GM19238 (cell line): Measurements from ENCODE around the gene GNAQ.

ENCODE experiments used
- DNase-seq: peaks from one replicate; pipeline ENCODE4 v3.0.0; 2011; ENCODE audit warnings: low spot score; ENCODE audit not compliant: insufficient read length

GNAQ gene

GRCh38 chr9:77817590-77818311 lies 213.9 kb downstream of the GNAQ start:
- no peak for DNase-seq

- no peak for DNase-seq
Measured at GRCh38 chr9:77816641-77817341, 214.8 kb downstream of the GNAQ start.

GRCh38 chr9:77815260-77815659 lies 216.4 kb downstream of the GNAQ start:
- DNase-seq: no peak

- no peak for DNase-seq
Measured at GRCh38 chr9:77811832-77812231, 219.8 kb downstream of the GNAQ start.

GRCh38 chr9:77810637-77811119 lies 220.9 kb downstream of the GNAQ start:
- no peak for DNase-seq

GRCh38 chr9:77810047-77810446 lies 221.6 kb downstream of the GNAQ start:
- DNase-seq: no peak

GRCh38 chr9:77809552-77809951 lies 222.1 kb downstream of the GNAQ start:
- no peak for DNase-seq

GRCh38 chr9:77808751-77809081 lies 222.9 kb downstream of the GNAQ start:
- no peak for DNase-seq

GRCh38 chr9:77807846-77808750 lies 223.5 kb downstream of the GNAQ start:
- DNase-seq: no peak

GRCh38 chr9:77807281-77807683 lies 224.3 kb downstream of the GNAQ start:
- DNase-seq: no peak

GRCh38 chr9:77806741-77807140 lies 224.9 kb downstream of the GNAQ start:
- no peak for DNase-seq

- no peak for DNase-seq
Measured at GRCh38 chr9:77805810-77806209, 225.8 kb downstream of the GNAQ start.

GRCh38 chr9:77803423-77803822 lies 228.2 kb downstream of the GNAQ start:
- DNase-seq: no peak

- DNase-seq: no peak
Measured at GRCh38 chr9:77802515-77803293, 228.9 kb downstream of the GNAQ start.

GRCh38 chr9:77802064-77802463 lies 229.5 kb downstream of the GNAQ start:
- no peak for DNase-seq

GRCh38 chr9:77800924-77801551 lies 230.6 kb downstream of the GNAQ start:
- DNase-seq: no peak

- DNase-seq: no peak
Measured at GRCh38 chr9:77798140-77798539, 233.5 kb downstream of the GNAQ start.

- no peak for DNase-seq
Measured at GRCh38 chr9:77794985-77795384, 236.6 kb downstream of the GNAQ start.

- DNase-seq: no peak
Measured at GRCh38 chr9:77793849-77794248, 237.8 kb downstream of the GNAQ start.

GRCh38 chr9:77789891-77790290 lies 241.7 kb downstream of the GNAQ start:
- DNase-seq: no peak

GRCh38 chr9:77785341-77785740 lies 246.3 kb downstream of the GNAQ start:
- no peak for DNase-seq
